CD4-positive, alpha-beta T cell treated with Interleukin-17A for 1 hour (primary cell): Measurements from ENCODE around the gene NUP43.
"Not testable (repeated sequence)": the region's sequence is repeated elsewhere in the genome, so short reads cannot be mapped to it uniquely, and the experiment has no call there.

ENCODE experiments used
- DNase-seq: peaks from one replicate; pipeline ENCODE4 v3.0.0-alpha.2; 2020

The NUP43 gene, protein sequence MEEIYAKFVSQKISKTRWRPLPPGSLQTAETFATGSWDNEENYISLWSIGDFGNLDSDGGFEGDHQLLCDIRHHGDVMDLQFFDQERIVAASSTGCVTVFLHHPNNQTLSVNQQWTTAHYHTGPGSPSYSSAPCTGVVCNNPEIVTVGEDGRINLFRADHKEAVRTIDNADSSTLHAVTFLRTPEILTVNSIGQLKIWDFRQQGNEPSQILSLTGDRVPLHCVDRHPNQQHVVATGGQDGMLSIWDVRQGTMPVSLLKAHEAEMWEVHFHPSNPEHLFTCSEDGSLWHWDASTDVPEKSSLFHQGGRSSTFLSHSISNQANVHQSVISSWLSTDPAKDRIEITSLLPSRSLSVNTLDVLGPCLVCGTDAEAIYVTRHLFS

GRCh38 chr6:149746147-149746946 lies at the start of gene NUP43:
Gene NUP43, minus strand, starts transcription at chr6:149746529. Its CDS starts 34 bp downstream, at chr6:149746495.
- DNase-seq: peak; percentile 96

DNA sequence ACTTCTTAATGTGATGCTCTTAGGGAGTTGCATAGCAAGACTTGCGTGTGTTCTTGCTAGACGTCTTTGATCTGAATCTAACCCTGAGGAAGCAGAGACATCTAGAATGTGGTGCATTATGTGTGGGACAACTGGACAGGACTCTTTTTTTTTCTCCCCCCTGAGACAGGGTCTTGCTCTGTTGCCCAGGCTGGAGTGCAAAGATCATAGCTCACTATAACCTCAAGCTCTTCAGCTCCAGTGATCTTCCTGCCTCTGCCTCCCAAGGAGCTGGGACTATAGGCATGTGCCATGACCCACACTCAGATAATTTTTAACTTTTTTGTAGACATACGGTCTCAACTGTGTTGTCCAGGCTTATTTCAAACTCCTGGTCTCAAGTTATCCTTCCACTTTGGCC lies 37.2 kb upstream of the NUP43 start:
- no peak for DNase-seq

DNA sequence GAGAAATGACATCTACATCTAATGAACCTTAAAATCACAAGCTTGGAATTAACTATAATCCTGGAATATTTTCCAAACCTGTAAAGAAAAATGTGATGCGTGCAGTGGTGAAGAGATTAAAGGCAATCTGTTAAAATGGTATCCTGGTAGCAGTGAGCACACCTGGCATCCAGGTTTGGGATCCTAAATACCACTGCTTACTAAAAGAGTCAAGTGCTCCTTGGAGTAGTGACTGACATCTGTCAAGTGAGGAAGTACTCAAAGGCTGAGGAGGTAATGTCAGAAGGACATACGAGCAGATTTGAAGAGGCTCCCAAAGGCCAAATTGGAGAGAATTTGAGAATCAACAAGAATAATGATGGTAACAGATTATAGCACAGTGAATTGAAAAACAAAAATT lies 36.0 kb upstream of the NUP43 start:
- DNase-seq: no peak

GRCh38 chr6:149781715-149782114 lies 35.4 kb upstream of the NUP43 start:
- DNase-seq: no peak

DNA sequence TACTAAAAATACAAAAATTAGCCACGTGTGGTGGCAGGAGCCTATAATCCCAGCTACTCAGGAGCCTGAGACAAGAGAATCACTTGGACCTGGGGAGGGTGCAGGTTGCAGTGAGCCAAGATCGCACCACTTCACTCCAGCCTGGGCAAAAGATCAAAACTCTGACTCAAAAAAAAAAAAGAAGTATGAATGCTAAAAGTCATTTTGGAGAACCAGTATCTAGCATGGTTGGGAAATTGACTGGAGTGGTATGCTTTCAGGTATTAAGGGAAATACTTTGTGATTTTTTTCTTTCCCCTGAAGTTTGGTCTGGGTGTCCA lies 33.3 kb upstream of the NUP43 start:
- no peak for DNase-seq

DNA sequence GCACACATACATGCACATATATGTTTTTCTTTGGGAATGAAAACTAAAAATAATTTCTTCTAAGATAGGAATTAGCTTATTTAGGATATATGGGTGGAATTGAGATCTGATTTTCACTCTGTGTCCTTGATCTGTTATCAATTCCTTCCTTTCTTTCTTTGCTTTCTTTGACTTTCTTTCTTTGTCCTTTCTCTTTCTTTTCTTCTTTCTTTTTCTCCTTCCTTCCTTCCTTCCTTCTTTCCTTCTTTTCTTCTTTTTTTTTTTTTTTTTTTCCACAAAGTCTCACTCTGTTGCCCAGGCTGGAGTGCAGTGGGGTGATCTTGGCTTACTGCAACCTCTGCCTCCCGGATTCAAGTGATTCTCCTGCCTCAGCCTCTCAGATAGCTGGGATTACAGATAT lies 31.3 kb upstream of the NUP43 start:
- no peak for DNase-seq

- no peak for DNase-seq
Observed at GRCh38 chr6:149771925-149772324, 25.6 kb upstream of the NUP43 start.

DNA sequence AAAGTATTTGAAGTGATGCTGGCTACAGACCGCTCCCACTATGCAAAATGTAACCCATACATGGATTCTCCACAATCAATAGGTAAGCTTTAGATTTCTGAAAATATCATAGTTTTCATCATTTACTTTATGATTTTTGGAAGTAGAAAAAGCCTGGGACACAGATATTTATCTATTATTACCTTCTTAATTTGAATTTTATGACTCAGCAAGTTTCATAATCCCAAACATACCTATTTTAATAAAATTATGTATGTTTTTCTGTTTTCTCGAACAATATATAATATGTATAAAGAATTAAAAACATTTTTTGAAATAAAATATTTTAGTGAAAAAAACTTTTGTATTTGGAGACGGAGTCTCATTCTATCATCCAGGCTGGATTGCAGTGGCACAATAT lies 24.9 kb upstream of the NUP43 start:
- no peak for DNase-seq

GRCh38 chr6:149769676-149770075 lies 23.3 kb upstream of the NUP43 start:
- DNase-seq: no peak

DNA sequence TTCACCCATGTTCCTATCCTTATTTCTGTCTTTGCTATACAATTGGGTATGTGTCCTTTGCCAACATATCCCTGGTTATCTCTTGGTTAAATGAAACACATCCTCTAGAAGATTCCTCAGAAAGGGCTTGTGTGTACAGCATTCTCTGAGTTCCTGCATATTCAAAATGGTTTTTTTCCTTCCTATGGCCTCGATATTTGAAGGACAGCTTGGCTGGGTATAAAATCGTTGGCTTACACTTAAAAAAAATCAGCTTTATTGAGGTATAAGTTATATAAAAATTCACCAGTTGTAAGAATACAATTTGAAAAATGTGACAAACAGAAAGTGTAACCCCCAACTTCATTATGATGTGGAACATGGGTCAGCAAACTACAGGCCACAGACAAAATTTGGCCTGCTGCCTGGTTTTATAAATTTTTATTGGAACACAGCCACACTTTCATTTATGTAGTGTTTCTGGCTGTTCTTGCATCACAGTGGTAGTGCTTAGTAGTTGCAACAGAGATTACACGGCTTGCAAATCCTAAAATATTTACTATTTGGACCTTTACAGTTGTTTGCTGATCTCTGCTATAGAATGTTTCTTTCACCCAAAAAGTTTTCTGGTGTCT lies 19.9 kb upstream of the NUP43 start:
- no peak for DNase-seq

DNA sequence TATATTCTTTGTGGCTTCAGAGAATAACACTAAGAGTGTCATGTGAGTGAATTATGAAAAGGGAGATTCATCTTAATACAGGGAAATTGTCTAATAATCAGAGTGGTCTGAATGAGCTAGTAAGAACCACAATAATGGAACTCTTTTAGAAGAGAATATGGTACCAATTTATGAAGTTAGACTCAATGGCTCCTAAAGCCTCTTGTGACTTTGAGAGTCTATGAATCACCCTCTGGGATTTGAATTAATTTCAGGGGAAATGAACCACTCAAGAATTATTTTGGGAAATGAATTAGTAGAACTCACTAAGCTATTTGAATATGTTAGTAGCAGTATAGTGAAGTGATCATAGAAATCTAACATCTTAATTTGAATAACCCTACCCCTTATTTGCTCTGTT lies 17.5 kb upstream of the NUP43 start:
- DNase-seq: no peak

- no peak for DNase-seq
Observed at GRCh38 chr6:149761438-149761837, 15.1 kb upstream of the NUP43 start.

- DNase-seq: no peak
Observed at GRCh38 chr6:149756261-149756636, 9.9 kb upstream of the NUP43 start.

- no peak for DNase-seq
Observed at GRCh38 chr6:149755300-149756260, 9.3 kb upstream of the NUP43 start.

DNA sequence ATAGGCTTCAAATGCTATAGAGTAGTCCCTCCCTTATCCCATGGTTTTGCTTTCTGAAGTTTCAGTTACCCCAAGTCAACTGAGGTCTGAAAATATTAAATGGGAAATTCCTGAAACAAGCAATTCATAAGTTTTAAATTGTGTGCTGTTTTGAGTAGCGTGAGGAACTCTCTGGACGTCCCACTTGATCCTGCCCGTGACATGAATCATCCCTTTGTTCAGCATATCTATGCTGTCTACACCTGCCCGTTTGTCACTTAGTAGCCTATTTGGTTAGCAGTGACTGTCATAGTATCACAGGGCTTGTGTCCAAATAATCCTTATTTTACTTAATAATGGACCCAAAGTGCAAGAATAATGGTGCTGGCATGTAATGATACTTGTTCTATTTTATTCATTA lies 8.2 kb upstream of the NUP43 start:
- no peak for DNase-seq

DNA sequence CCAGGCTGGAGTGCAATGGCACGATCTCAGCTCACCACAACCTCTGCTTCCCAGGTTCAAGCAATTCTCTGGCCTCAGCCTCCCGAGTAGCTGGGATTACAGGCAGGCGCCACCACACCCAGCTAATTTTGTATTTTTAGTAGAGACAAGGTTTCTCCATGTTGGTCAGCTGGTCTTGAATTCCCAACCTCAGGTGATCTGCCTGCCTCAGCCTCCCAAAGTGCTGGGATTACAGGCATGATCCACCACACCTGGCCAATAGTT lies 7.0 kb upstream of the NUP43 start:
- DNase-seq: not testable (repeated sequence)

GRCh38 chr6:149752600-149753373 lies 6.5 kb upstream of the NUP43 start:
- no peak for DNase-seq

DNA sequence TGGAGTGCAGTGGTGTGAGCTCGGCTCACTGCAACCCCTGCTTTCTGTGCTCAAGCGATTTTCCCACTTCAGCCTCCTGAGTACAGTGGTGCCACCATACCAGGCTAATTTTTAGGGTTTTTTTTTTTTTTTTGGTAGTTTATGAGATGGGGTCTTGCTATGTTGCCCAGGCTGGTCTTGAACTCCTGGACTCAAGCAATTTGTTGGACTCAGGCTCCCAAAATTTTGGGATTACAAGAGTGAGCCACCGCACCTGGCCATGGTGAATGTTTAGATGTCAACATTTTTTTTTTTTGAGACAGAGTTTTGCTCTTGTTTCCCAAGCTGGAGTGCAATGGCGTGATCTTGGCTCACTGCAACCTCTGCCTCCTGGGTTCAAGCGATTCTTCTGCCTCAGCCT lies 5.6 kb upstream of the NUP43 start:
- DNase-seq: not testable (repeated sequence)

DNA sequence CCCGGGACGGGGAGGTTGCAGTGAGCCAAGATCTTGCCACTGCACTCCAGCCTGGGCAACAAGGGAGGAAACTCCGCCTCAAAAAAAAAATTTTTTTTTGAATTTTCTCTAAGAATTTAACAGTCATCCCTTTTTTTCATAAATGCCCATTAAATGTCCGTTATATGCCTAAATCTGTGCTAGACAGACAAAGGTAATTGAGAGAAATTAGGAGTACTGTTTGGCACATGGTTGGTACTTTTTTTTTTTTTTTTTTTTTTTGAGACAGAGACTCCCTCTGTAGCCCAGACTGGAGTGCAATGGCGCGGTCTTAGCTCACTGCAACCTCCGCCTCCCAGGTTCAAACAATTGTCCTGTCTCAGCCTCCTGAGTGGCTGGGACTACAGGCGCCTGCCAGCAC lies 4.9 kb upstream of the NUP43 start:
- no peak for DNase-seq

DNA sequence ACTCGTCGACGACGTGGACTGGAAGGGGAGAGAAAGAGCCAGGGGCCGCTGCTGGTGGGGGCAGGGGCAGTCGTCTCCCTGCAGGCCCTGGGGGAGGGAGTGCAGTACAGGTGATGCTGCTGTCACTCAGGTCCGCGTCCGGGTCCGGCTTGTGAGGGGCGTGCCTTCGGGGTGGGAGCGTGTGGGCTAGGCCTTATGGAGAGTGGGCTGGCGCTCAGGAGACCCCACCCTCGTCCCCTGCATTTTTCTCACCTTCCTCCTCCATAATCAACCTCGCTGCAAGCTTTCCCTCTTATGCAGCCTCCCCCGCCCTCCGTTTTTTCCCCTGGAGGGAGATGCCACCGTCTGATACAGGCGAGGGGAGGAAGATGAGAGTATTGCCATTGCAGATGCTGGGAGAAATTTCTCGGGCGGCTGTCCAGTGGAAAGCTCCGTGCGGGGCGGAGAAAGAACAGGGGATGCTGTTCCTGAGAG lies 3.8 kb upstream of the NUP43 start:
- peak; percentile 59 for DNase-seq

- DNase-seq: peak; percentile 91
Observed at GRCh38 chr6:149749594-149750135, 3.3 kb upstream of the NUP43 start, which contains the start of gene PCMT1. Gene PCMT1, plus strand, starts transcription at chr6:149749741. Its CDS starts 161 bp downstream, at chr6:149749902.
